OCI-LY3 (cell line): ENCODE data around the gene DCHS2.

Source experiments
- H2AFZ ChIP-seq: fragments of 200-600, 300-600 bp; shearing (Covaris generic); 2 replicates; pipeline ENCODE4 v1.6.0; 2014; ENCODE audit warnings: antibody characterized with exemption, low read depth, low read length
- H3K27ac ChIP-seq: fragments of 200-600, 300-600 bp; sonication (generic); 2 replicates; pipeline ENCODE4 v1.5.1; 2014; ENCODE audit warnings: mild to moderate bottlenecking, low read length, moderate library complexity, mixed read lengths
- H3K27me3 ChIP-seq: fragments of 200-600, 300-600 bp; sonication (generic); 2 replicates; pipeline ENCODE4 v1.6.1; 2014; ENCODE audit warnings: low read depth, low read length, mixed read lengths
- H3K36me3 ChIP-seq: fragments of 200-600, 300-600 bp; sonication (generic); replicated peaks from 2 replicates; pipeline ENCODE3; 2014; ENCODE audit warnings: low read depth, low read length, mixed read lengths
- H3K4me1 ChIP-seq: fragments of 300-600, 200-600 bp; sonication (generic); 2 replicates; pipeline ENCODE4 v1.6.1; 2014; ENCODE audit warnings: low read length, mixed read lengths
- H3K4me2 ChIP-seq: fragments of 200-600, 300-600 bp; sonication (generic); 2 replicates; pipeline ENCODE4 v1.6.1; 2014; ENCODE audit warnings: low read length, mixed read lengths
- H3K4me3 ChIP-seq: fragments of 300-600, 200-600 bp; sonication (generic); 2 replicates; pipeline ENCODE4 v1.5.1; 2014; ENCODE audit warnings: antibody characterized with exemption, mild to moderate bottlenecking, low read length, moderate library complexity
- H3K79me2 ChIP-seq: fragments of 300-600, 200-600 bp; shearing (Covaris generic); 2 replicates; pipeline ENCODE4 v1.6.1; 2014; ENCODE audit warnings: mild to moderate bottlenecking, low read length, mixed read lengths
- H3K9ac ChIP-seq: fragments of 300-600, 200-600 bp; shearing (Covaris generic); 2 replicates; pipeline ENCODE4 v1.6.0; 2014; ENCODE audit warnings: mild to moderate bottlenecking, low read length, moderate library complexity
- H3K9me3 ChIP-seq: fragments of 200-600, 300-600 bp; shearing (Covaris generic); 2 replicates; pipeline ENCODE4 v1.6.1; 2014; ENCODE audit warnings: low read length, mixed read lengths; ENCODE audit not compliant: insufficient read depth
- H4K20me1 ChIP-seq: fragments of 200-600, 300-600 bp; sonication (generic); 2 replicates; pipeline ENCODE4 v1.6.1; 2016; ENCODE audit warnings: low read length, mixed read lengths; ENCODE audit not compliant: insufficient read depth
- EZH2phosphoT487 ChIP-seq: fragments of 200-600 bp; shearing (Covaris generic); IDR thresholded peaks from 2 replicates; pipeline ENCODE4 v1.6.1; 2018; ENCODE audit warnings: antibody characterized with exemption, mixed run types, low read depth
- TF ChIP-seq, protein P1 (sequence below): fragments of 200-600, 300-600 bp; sonication (generic); IDR thresholded peaks from 2 replicates; pipeline ENCODE4 v1.5.1; 2014; ENCODE audit warnings: antibody characterized with exemption, low read length, low read depth

The DCHS2 gene

DNA sequence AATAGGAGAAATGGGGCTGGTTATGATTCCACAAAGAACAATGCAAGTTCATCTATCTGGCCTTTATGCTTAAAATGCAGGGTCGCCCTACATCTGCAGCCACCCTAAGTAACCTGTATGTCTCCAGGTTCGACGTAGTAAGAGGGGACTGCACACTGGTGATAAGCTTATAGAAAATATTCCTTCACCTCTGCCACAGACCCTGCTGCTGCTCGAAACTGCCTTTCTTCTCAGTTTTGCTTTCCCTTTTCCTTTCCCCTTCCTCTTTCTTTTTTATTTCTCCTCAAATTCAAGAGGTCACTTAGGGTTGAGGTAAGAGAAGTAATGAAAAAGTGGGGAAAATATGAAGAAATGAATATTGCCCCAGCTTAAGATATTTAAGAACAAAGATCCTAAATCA lies 123.5 kb downstream of the DCHS2 start:
- H3K36me3 ChIP-seq = no peaks in the 10 kb centered on the region
- 0 out of 2 replicates have a peak, but pooled peaks cover 5% of the 10 kb centered on the region for H3K27me3 ChIP-seq
- peak overlapping the region; percentile 42 for H3K4me3 ChIP-seq
- peak overlapping the region; percentile 4 for H3K9ac ChIP-seq
- peak overlapping the region; percentile 16; the same call in 1 of the 2 replicates for H2AFZ ChIP-seq
- no peaks in the 10 kb centered on the region for H3K79me2 ChIP-seq
- no peaks in the 10 kb centered on the region for H4K20me1 ChIP-seq
- H3K27ac ChIP-seq = no peak overlapping the region
- H3K4me2 ChIP-seq = peak overlapping the region; percentile 68
- no peaks in the 10 kb centered on the region for H3K9me3 ChIP-seq
- peaks cover 22% of the 10 kb centered on the region for H3K4me1 ChIP-seq
- TF ChIP-seq EZH2phosphoT487 = no peak
- TF ChIP-seq, protein P1, sequence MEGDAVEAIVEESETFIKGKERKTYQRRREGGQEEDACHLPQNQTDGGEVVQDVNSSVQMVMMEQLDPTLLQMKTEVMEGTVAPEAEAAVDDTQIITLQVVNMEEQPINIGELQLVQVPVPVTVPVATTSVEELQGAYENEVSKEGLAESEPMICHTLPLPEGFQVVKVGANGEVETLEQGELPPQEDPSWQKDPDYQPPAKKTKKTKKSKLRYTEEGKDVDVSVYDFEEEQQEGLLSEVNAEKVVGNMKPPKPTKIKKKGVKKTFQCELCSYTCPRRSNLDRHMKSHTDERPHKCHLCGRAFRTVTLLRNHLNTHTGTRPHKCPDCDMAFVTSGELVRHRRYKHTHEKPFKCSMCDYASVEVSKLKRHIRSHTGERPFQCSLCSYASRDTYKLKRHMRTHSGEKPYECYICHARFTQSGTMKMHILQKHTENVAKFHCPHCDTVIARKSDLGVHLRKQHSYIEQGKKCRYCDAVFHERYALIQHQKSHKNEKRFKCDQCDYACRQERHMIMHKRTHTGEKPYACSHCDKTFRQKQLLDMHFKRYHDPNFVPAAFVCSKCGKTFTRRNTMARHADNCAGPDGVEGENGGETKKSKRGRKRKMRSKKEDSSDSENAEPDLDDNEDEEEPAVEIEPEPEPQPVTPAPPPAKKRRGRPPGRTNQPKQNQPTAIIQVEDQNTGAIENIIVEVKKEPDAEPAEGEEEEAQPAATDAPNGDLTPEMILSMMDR = no peak

DNA sequence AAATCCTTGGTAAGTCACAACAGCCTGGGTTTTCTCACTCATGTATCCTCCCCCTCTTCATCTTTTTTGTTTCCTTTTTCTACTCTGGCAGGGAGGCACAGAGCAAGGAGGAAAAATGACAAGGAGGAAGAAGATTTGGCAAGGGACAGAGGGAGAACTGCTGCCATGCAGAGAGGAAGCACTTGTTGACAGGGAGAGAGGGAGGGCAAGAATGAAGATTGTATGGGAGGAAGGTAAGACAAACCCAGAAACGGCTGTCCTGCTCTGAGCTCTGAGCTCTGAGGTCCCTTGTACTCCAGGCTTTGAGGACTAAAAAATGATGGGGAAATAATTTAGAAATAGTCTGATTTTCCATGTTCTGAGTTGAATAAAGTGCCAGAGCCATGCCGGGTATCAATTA lies 123.9 kb downstream of the DCHS2 start:
- Histone ChIP-seq H3K79me2 (no peaks in the 10 kb centered on the region), H3K9ac (peak overlapping the region; percentile 4; the same call in 1 of the 2 replicates), H3K9me3 (no peaks in the 10 kb centered on the region), H4K20me1 (no peaks in the 10 kb centered on the region), H3K4me2 (peak overlapping the region; percentile 68), H3K36me3 (no peaks in the 10 kb centered on the region), H3K4me1 (peaks cover 22% of the 10 kb centered on the region), H3K4me3 (peak overlapping the region; percentile 42), H3K27ac (no peak overlapping the region), H3K27me3 (0 out of 2 replicates have a peak, but pooled peaks cover 2% of the 10 kb centered on the region), H2AFZ (peak overlapping the region; percentile 16; the same call in 1 of the 2 replicates)
- TF ChIP-seq, protein P1 = no peak
- TF ChIP-seq EZH2phosphoT487 = no peak

DNA sequence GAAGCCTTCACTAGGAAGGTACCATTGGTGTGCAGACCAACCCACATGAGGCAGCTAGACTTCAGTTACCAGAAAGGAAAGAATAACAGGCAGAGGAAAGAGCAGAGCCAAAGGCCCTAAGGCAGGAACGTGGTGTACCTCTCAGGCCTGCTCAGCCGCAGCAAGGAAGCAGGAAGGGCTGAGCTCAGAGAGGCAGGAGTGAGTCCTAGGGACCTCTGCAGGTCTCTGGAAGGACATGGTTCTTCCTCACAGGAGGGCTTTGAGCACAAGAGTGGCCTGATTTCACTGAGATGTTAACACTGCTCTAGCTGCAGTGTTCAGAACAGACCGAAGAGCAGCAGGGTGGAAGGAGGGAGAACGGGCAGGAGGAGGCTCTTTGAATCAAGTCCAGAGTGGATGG lies 124.6 kb downstream of the DCHS2 start:
- Histone ChIP-seq H3K9me3 (no peaks in the 10 kb centered on the region), H3K9ac (no peak overlapping the region), H3K27me3 (peaks cover 1% of the 10 kb centered on the region; the same call in 1 of the 2 replicates), H3K4me2 (no peak overlapping the region), H3K4me3 (no peak overlapping the region), H2AFZ (no peak overlapping the region), H3K79me2 (no peaks in the 10 kb centered on the region), H3K4me1 (peaks cover 22% of the 10 kb centered on the region), H4K20me1 (no peaks in the 10 kb centered on the region), H3K36me3 (no peaks in the 10 kb centered on the region), H3K27ac (no peak overlapping the region)
- TF ChIP-seq, protein P1 = no peak
- no peak for TF ChIP-seq EZH2phosphoT487

DNA sequence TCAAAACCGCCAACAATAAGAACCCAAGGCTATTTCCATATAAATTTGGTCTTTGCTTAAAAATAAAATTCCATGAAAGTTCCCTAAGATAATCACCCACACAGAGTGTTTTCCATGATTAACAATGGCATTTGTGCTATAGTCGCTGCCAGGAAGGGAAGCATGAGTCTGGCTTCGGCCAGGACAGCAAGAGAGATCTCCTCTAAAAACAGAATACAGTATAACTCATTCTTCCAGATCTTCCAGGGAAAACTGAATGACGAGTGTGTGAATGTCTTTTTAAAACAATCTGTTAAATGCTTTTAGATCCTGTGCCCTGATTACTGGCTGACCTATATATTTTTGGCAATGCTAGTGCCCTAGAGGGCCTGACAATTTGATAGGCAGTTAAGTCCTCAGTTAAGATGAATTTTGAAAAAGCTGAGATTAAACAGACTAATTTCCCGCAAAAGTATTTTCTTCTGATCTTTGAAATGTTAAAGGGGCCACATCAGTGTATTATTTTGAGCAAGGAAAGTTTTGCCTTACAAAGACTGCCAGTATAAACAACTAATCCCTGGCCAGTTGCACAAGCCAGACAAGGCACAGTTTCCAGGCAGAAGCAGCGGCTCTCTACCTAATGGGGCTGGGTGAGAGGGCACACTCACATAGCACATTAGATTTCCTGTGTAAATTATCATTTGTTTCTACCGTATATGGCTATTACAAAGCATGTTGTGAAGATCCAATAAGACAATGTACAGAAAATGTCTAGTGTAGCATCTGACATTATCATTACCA lies 127.3 kb downstream of the DCHS2 start:
- peaks cover 9% of the 10 kb centered on the region; the same call in 1 of the 2 replicates for H3K27me3 ChIP-seq
- H3K79me2 ChIP-seq = no peaks in the 10 kb centered on the region
- TF ChIP-seq, protein P1 = no peak
- TF ChIP-seq EZH2phosphoT487 = no peak
- no peak overlapping the region for H3K9ac ChIP-seq
- no peak overlapping the region for H3K4me2 ChIP-seq
- no peaks in the 10 kb centered on the region for H4K20me1 ChIP-seq
- no peak overlapping the region for H3K27ac ChIP-seq
- no peaks in the 10 kb centered on the region for H3K36me3 ChIP-seq
- H2AFZ ChIP-seq = no peak overlapping the region
- peaks cover 27% of the 10 kb centered on the region for H3K4me1 ChIP-seq
- H3K9me3 ChIP-seq = no peaks in the 10 kb centered on the region
- H3K4me3 ChIP-seq = no peak overlapping the region
